Measurements from ENCODE around the gene FNIP1. TPM values are rescaled to one million over a fixed set of nuclear protein-coding genes. Genes with fewer than 3 reads are reported as not detected.

The FNIP1 gene
- total and polyA plus RNA-seq, 2 experiments from 2014 or later, result 8.2 to 27.9 TPM

DNA sequence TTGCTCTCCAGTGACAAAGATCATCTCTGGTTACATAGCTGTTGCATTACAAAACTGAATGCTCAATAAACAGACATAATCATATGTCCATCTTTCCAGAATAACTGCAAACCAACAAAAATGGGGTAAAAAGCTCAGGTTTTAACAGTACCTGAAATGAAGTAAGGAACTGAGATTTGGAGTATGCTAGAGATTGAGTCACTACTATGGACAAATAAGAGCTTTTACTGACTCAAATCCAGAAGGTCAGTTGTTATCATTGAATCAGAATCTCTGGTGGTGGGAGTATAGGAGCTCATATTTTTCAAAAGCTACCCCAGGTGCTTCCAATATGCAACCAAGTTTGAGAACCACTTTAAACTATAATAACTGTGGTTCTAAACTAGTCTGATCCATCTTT, 157.7 kb downstream of the FNIP1 start (continued):
- no peak for TF ChIP-seq STAT1 (IDR thresholded peaks at IDR 0.05; ENCODE audit: unreplicated experiment)
- TF ChIP-seq EZH2phosphoT487 (IDR thresholded peaks at IDR 0.05; ENCODE audit: unreplicated experiment), result no peak
- TF ChIP-seq ZNF462 (CRISPR knock-in tag; IDR thresholded peaks at IDR 0.05), result no peak

DNA sequence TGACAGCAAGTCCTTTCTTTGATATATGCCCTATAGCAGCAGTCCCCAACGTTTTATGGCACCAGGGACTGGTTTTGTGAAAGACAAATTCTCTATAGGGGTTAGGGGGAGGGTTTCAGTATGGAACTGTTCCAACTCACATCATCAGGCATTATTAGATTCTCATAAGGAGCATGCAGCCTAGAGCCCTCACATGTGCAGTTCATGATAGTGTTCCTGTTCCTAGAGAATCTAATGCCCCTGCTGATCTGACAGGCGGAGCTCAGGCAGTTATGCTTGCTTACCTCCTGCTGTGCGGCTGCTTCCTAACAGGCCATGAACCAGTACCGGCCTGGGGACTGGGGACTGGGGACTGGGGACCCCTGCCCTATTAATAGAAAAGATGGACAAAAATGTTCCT, 159.1 kb downstream of the FNIP1 start:
- no peak overlapping the region for H3K4me2 ChIP-seq
- no peak for ATAC-seq
- TF ChIP-seq POLR2AphosphoS5 (IDR thresholded peaks at IDR 0.05; ENCODE audit: low read depth), result no peak
- no peak for TF ChIP-seq ZNF331 (CRISPR knock-in tag; IDR thresholded peaks at IDR 0.05; ENCODE audit: low read depth)
- no peak for TF ChIP-seq REST (IDR thresholded peaks at IDR 0.05; ENCODE audit: unreplicated experiment)
- no peak for TF ChIP-seq ETS1 (IDR thresholded peaks at IDR 0.05)

More for the DNA sequence above, 159.1 kb downstream of the FNIP1 start:
- no peak overlapping the region for H3K27ac Mint-ChIP-seq
- no peak overlapping the region for H3K4me3 Mint-ChIP-seq
- Histone ChIP-seq H3K4me1 (ENCODE audit: insufficient read depth) (peaks cover 20% of the 10 kb centered on the region), H3K36me3 (ENCODE audit: insufficient read depth) (no peaks in the 10 kb centered on the region), H3F3A (replicated peaks; ENCODE audit: low read depth) (peaks cover 7% of the 10 kb centered on the region), H3K27ac (ENCODE audit: low read depth) (no peak overlapping the region), H3K9me2 (ENCODE audit: insufficient read depth) (no peaks in the 10 kb centered on the region), H4K20me1 (replicated peaks; ENCODE audit: insufficient read depth) (no peaks in the 10 kb centered on the region), H3K79me2 (replicated peaks; ENCODE audit: insufficient read depth) (peaks cover 20% of the 10 kb centered on the region), H3K27me3 (ENCODE audit: insufficient read depth) (no peaks in the 10 kb centered on the region), H3K4me3 (no peak overlapping the region), H2AFZ (no peak overlapping the region)
- H3K27me3 Mint-ChIP-seq (ENCODE audit: insufficient read depth, low read depth, poor library complexity), result peaks cover 7% of the 10 kb centered on the region
- H3K36me3 Mint-ChIP-seq (ENCODE audit: low read depth), result no peaks in the 10 kb centered on the region
- DNase-seq (ENCODE audit: low spot score), result peak; percentile 30
- H3K4me1 Mint-ChIP-seq, result peaks cover 4% of the 10 kb centered on the region
- no peaks in the 10 kb centered on the region; the same call in 1 of the 3 replicates for H3K9me3 Mint-ChIP-seq

Data from GM23338 (cell line).